HG03095 (cell line): Measurements from ENCODE around the gene TMEM201.
"Not testable (repeated sequence)": the region's sequence is repeated elsewhere in the genome, so short reads cannot be mapped to it uniquely, and the experiment has no call there.

Experiments
- ATAC-seq: cut with Tn5 transposase; IDR thresholded peaks from one replicate; pipeline ENCODE4 v1.9.1; 2021; ENCODE audit warnings: moderate library complexity; ENCODE audit not compliant: unreplicated experiment

The TMEM201 gene

DNA sequence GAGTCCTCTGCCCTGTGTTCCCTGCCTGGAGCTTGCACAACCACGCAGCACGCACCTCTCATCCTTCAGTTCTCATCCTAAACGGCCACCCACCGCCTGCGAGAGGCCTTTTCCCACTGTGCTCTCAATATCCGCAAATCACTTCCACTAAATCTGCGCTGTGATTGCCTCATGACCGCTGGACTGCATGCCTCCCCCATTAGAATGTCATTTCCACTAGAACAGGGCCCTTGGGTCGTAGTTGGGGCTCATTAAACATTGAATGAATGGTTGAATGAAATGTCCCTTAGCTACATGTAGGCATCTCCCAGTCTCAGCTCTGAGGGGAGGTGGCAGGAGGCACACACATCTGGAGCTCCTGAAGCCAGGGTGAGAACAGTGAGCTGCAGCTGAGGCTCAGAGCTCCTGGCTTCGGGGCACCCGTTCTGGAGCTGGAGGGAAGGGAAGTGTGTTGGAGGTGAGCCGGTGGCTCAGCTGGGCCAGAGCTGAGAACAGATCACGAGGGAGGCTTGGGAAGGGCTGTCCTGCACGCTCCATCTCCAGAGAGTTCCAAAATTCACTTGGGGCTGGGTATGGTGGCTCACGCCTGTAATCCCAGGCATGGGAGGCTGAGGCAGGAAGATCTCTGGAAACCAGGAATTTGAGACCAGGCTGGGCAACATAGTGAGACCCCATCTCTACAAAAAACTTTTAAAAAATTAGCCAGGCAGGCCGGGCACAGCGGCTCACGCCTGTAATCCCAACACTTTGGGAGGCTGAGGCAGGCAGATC, 30.4 kb downstream of the TMEM201 start:
- ATAC-seq = no peak

DNA sequence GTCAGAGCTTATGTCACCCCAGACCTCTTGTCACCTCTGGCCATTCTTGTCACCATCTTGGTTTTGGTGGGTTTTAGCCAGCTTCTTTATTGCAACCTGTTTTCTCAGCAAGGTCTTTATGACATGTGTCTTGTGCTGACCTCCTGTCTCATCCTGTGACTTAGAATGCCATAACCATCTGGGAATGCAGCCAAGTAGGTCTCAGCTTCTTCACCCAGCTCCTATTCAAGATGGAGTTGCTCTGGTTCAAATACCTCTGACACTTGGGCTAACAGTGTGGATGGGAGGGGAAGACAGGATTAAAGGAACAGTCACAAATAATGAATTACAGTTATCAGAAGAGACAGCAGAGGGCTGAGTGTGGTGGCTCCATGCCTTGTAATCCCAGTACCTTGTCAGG, 32.3 kb downstream of the TMEM201 start:
- no peak for ATAC-seq

DNA sequence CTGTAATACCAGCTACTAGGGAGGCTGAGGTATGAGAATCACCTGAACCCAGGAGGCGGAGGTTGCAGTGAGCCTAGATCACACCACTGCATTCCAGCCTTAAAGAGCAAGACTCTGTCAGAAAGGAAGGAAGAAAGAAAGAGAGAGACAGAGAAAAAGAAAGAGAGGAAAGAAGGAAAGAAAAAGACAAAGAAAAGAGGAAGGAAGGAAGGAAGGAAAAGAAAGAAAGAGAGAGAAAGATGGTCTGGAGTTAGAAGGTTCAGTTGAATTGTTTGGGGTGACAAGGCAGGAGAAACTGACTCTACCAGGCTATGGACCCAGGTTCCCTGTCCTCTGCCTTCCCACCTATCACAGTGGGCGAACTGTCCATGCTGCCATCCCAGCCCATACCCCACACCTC, 35.4 kb downstream of the TMEM201 start:
- no peak for ATAC-seq

DNA sequence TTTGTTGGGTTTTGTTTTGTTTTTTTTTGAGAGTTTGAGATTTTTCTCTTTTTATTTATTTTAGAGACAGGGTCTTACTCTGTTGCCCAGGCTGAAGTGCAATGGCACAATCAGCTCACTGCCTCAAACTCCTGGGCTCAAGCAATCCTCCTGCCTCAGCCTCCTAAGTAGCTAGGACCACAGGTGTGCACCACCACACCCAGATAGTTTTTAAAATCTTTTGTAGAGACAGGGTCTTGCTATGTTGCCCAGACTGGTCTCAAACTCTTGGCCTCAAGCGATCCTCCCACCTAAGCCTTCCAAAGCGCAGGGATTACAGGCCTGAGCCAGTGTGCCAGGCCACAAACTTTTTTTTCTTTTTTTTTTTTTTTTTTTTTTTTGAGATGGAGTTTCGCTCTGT, 36.3 kb downstream of the TMEM201 start:
- not testable (repeated sequence) for ATAC-seq

DNA sequence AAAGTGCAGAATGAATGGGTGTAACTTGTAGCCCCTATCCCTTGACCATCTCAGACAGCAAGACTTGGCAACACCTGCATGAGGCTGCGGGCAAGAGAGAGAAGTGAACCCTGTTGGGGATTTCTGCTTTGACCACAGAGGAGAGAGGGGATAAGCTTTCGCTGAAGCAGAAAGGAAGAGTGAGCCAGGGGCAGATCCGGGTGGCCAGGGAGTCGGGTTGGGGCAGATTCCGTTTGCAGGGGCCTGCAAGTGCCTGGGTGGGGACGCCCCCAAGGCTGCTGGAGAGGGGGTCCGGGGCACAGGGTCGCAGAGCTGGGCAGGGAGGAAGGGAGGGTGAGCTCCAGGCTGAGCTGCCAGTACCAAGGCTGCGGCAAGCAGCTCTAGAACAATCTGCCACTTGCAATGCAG, 37.5 kb downstream of the TMEM201 start:
- ATAC-seq = peak; percentile 43

DNA sequence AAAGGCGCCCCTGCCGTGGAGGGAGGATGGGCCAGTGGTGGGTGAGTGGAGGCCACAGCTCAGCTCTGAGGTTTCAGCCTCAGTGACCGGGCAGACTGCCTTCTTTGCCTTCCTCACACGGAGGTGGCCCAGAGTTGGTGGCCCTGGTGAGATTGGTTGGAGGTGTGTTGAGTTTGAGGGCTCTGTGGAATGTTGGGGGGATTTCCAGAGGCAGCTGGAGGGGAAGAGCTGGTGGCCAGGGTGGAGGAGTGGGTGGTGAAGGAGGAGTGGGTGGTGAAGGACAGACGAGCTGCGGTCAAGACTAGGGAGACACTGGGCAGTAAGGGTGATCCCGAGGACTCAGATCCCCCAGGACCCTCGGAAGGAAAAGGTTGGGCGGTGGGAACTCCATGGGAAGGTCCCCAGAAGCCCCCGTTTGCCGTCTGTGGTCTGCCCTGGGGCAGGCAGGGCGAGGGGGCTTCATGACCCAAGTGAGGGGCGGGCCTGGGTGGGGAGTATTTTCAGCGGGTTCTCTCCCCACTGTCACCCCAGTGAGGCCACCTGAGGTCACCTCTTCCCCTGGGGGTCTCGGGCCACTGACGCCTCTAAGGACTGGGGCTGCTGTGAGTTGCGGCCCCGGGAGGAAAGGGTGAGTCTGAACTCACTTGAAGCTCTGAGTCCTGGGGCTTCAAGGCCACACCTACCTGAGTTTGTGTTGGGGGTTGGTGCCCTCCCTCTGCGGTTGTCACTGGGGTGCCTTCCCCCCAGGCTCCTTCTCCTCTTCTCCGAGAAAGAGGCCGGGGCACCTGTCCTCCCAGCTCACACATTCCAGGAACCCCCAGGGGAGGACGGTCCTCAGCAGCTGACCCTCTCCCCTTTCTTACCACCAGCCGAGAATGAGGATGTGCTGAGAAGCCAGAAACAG, 40.1 kb downstream of the TMEM201 start:
- ATAC-seq = peak; percentile 17

DNA sequence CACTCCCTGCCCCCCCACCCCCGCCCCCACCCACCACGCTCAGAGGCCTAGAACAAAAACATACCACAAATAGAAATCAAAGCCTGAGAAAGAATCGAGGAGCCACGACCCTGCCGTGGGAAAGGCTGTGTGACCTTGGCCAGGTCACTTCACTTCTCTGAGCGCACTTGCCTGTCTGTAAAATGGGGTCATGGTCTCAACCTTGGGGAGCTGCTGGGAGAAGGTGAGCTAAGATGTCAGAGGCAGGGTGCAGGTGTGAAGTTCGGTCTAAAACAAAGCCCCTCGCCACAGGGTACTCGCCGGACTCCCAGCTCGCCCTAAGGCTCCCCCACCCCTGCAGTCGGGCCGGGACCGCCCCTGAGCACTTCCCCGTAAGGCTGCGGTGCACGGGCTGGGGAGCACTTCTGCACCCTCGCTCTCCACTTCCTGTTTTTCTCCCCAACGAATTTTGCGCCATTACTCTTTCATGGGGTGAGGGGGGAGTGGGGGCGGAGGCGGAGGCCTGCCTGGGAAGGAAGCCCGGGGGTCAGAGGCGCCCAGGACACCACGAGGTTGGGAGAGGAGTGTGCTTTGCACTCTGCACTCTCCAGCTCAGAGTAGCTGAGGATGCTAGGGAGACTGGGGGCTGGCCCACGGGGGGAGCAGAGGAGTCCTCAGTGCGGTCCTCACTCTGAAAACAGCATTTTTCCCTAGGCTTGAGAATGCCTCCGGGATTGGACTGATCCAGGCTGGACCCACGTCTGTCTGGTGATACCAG, 40.9 kb downstream of the TMEM201 start:
- ATAC-seq = peak; percentile 39

DNA sequence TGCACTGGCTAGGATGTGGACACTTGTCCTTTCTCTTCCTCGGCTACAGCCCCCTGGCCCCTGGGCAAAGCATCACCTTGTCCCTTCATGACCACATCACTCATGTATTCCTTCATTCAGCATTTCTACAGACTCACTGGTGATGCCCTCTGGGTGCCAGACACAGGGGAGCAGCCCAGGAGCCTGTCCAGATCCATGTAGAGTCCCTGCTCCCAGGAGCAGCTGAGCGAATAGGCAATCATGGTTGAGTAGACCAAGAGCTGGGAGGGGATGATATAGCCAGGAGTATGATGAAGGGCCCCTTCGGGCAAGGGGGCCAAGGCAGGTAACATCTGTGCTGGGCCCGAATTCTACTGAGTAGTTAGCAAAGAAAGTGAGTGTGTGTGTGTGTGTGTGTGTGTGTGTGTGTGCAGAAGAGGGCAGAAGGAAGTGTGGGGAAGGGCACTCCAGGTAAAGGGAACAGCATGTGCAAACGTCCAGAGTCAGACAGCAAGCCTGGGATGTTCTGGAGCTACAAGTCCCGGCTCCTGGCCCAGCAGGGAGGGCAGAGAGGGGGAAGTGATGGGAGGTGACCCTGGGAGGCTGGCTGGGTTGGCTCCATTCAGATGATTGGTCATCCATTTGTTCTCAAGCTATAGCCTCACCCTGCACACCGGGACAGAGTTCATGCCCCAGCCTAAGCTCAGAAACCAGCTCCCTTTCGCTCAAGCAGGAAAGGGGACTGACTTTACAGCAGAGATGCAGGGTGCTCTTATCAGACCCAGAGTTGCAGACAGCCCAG, 41.8 kb downstream of the TMEM201 start:
- ATAC-seq = no peak

DNA sequence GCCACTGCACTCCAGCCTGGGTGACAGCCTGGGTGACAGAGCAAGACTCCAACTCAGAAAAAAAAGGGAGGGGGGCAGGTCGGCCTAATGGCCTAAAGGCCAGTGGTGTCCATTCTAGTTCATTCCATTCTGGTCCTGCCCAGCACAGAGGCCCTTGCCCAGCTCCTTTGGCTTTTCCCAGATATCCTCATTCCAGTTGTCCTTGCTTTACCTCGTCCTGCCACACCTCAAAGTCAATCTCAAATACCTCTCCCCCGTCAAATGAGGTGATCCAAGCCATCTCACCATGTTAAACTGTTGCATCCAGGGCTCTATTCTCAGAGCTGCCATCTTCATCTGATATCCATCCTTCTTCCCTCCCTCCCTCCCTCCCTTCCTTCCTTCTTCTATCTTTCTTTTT, 42.9 kb downstream of the TMEM201 start:
- ATAC-seq = no peak

DNA sequence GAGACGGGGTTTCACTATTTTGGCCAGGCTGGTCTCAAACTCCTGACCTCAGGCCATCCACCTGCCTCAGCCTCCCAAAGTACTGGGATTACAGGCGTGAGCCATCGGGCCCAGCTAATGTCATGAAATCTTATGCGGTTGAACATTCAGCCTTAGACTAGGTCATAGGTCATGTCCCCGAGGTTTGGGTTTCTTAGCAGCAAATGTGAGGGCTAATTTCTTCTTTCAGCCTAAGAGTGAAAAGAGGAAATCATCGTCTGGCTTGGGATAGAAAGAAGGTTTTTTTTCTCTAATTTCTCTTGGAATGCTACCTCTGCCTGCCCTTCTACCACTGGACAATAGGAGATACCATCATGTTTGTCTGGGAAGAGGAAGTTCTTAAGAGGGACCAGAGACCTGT, 44.8 kb downstream of the TMEM201 start:
- no peak for ATAC-seq

DNA sequence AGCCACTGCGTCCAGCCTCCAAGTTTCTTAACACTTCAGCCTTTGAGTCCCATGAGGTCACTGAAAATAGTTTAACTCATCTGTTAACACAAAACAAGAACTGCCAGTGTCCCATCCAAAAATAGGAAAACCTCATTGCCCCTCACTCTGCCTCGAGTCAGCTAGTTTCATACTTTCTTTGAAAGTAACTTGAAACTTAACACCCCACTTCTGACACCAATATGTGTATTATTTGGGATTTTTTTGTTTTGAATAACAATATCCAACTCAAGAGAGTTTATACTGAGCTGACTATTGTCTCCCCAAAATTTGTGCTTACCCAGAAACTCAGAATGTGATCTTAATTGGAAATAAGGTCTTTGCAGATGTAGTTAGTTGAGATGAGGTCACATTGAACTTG, 45.9 kb downstream of the TMEM201 start:
- no peak for ATAC-seq

DNA sequence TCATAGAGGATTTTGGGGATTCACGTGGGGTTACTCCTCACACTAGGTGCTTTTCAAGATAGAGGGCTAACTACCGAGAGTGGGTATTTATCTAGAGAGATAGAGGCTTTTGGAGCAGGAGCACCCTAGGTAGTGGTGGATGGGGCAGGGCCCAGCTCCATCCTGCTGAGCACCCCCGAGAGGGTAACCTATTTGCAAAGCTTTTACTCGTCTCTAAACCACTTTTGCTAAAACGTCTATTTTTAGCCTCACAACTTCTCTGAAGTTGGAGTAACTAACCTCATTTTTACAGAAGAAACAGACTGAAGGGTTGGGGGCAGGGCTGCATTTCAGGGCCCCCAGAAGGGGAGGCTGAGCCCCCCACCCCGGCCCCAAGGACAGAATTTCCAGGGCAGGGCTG, 50.5 kb downstream of the TMEM201 start:
- no peak for ATAC-seq

DNA sequence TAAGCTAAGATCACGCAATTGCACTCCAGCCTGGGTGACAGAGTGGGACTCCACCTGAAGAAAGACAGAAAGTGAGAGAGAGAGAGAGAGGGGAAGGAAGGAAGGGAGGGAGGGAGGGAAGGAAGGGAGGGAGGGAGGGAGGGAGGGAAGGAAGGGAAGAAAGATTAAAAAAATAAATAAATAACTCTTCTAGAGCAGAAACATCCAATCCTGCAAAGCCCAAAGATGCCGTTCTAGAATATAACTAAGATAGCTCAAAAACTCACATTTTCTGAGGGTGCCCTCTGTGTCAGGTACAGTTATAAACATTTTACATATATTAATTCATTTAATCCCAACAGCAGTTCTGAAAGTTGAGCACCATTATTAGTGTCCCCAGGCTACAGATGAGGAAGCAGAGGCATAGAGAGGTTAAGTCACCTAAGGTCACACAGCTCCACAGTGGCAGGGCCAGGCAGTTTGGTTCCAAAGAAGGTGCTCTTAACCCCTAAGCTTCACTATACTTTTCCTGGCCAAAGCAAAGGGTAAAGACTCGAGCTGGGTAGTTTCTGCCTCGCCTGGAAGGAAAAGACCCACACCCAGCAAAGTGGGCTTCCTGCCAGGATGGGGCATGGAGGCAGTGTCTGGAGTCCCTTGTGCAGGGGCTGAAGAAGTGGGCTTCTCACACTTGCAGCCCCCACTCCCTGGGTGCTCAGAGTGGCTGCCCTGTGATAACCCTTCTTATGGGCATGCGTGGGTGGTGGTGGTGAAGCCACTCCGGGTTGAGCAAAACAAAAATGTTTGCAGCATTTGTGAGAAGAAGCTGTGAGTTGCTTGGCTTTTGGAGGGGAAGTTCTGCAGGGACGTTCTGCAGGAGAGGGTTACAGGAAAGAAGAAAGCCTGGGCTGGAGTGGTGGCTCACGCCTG, 54.9 kb downstream of the TMEM201 start:
- ATAC-seq = no peak

DNA sequence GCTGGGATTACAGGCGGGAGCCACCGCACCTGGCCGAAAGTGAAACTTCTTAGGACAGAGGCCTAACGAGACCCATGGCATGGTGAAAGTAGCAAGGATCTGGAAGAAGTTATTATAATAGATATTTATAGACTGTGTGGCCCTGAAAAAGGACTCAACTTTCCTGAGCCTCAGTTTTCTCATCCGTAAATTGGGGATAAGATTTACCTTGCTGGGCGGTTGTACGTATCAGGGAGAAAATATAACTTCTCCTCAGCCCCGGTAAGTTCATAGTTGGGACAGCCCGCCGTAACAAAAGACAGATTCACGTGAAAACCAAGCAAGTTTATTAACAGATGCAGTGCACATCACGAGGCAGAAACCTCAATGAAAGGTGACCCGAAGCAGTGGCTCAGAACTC, 57.3 kb downstream of the TMEM201 start:
- no peak for ATAC-seq

DNA sequence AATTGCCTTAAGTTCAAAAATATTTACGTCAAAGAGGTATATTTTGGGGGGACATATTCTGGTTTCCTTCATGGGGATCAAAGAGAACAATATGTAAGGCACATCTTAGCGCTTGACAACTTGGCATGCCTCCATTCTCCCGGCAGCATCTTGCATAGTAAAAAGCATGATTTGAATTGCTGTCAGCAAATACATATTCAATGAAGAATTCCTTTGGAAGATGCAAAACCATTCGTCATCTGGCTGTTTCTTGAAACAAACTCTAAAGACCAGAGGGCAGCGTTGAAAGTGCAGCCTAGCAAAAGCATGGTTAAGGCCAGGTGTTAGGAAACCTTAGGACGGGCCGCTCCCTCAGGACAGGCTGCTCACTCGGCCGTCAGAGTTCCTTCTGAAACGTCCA, 59.5 kb downstream of the TMEM201 start:
- ATAC-seq = no peak

DNA sequence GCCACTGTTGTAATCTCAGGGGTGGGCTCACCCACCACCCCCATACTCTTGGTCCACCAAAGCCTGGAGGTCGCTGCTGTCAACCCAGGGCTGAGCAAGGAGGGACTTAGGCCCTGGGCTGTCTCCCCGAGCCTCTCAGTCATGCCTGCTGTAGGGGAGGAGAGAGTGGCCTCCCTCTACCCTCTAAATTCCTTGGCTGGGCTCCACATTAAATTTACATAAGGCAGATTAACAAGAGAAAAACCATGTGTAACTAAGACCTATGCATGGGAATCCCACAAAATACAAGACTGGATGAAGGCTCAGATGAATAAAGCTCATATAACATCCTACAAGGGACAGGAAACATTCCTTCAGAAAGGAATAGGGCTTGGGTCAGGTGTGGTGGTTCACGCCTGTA, 61.1 kb downstream of the TMEM201 start:
- ATAC-seq = no peak

DNA sequence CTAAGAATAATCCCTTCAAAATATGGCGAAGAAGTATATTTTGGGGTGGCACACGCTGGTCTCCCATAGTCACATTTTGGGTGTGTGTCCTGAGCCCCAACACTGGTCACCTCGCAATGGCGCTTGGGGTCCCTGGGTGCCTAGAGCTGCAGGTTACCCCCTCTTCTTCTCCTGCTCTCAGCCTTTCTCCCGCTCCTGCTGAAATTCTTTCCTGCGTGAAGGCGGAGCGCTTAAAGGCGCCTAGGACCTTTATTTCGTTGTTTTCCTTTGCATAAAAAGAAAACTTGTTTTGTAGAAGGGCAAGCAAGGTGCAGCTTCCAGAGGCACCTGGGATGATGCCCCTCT, 62.5 kb downstream of the TMEM201 start:
- no peak for ATAC-seq

DNA sequence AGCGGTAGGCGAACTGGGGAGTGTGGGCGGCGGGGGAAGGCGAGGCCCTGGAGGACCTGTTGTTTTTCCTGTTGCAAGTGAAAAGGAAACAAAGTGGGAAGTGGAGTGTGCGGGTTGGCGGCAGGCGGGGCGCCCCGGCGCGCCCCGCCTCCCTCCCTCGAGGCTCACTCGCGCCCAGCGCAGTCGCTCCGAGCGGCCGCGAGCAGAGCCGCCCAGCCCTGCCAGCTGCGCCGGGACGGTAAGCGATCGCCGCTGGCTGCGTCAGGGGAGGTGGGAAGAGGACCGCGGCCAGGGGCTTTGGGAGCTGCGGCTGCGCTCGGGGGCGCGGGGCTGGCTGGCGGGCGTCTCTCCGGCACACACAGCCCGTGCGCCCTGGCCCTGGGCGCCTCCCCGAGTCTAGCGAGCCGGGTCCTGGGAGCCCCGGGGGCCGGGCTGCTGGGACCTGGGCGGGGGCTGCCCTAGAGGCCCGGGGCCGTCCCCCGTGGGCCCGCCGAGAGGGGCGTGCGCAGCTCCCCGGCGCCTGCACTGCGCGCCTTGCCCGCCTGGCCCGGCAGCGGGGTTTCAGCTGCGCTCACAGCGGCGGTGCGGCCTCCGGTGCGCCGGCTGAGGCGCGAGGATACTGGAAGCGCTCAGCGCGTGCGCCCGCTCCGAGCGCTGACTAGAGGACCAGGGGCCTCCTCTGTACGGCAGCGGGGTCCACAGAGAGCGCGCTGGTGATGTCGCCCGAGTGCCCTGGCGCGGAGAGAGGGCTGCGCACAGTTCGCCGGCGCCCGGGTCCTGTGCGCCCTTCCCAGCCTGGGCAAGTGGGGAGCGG, 63.1 kb downstream of the TMEM201 start, which contains the start of gene PIK3CD:
PIK3CD (plus strand) TSS at position 167 of the 814 bp plus-strand sequence. CDS start 58,725 bp downstream, outside the sequence.
- no peak for ATAC-seq
